ENCODE data around the gene SPOP.

GRCh38 chr17:49705254-49705653 is 27.4 kb upstream of the SPOP start:
- TF ChIP-seq CTCF (IDR thresholded peaks at IDR 0.05) (no peak), POLR2A (IDR thresholded peaks at IDR 0.05) (no peak)

All from ovary (tissue), 3 donors.